HEK293T (cell line): ENCODE results near the gene MGAT4B.

Experiments used
- ARNT ChIP-seq: fragments of 450-650 bp; IDR thresholded peaks from 2 replicates; pipeline ENCODE4 v1.6.1; 2017; ENCODE audit warnings: mild to moderate bottlenecking
- BHLHE40 ChIP-seq: fragments of 450-650 bp; IDR thresholded peaks from 2 replicates; pipeline ENCODE4 v1.6.1; 2016; ENCODE audit warnings: mild to moderate bottlenecking, moderate library complexity, borderline replicate concordance
- ELF4 ChIP-seq: fragments of 450-650 bp; IDR thresholded peaks from 2 replicates; pipeline ENCODE4 v1.6.1; 2017; ENCODE audit warnings: antibody characterized with exemption
- FOXK2 ChIP-seq: fragments of 450-650 bp; IDR thresholded peaks from 2 replicates; pipeline ENCODE4 v1.6.1; 2016; ENCODE audit warnings: mild to moderate bottlenecking
- FOXM1 ChIP-seq: fragments of 450-650 bp; IDR thresholded peaks from 2 replicates; pipeline ENCODE4 v1.6.1; 2017; ENCODE audit warnings: mild to moderate bottlenecking, borderline replicate concordance
- HDGF ChIP-seq: fragments of 450-650 bp; IDR thresholded peaks from 2 replicates; pipeline ENCODE4 v1.6.1; 2017; ENCODE audit warnings: antibody characterized with exemption, borderline replicate concordance
- SP1 ChIP-seq: fragments of 450-650 bp; IDR thresholded peaks from 2 replicates; pipeline ENCODE4 v1.6.1; 2017
- SUZ12 ChIP-seq: fragments of 450-650 bp; IDR thresholded peaks from 2 replicates; pipeline ENCODE4 v1.6.1; 2016; ENCODE audit warnings: mild to moderate bottlenecking
- TARDBP ChIP-seq: fragments of 450-650 bp; IDR thresholded peaks from 2 replicates; pipeline ENCODE4 v1.6.1; 2016
- ZNF384 ChIP-seq: fragments of 450-650 bp; IDR thresholded peaks from 2 replicates; pipeline ENCODE4 v1.6.1; 2016

DNA sequence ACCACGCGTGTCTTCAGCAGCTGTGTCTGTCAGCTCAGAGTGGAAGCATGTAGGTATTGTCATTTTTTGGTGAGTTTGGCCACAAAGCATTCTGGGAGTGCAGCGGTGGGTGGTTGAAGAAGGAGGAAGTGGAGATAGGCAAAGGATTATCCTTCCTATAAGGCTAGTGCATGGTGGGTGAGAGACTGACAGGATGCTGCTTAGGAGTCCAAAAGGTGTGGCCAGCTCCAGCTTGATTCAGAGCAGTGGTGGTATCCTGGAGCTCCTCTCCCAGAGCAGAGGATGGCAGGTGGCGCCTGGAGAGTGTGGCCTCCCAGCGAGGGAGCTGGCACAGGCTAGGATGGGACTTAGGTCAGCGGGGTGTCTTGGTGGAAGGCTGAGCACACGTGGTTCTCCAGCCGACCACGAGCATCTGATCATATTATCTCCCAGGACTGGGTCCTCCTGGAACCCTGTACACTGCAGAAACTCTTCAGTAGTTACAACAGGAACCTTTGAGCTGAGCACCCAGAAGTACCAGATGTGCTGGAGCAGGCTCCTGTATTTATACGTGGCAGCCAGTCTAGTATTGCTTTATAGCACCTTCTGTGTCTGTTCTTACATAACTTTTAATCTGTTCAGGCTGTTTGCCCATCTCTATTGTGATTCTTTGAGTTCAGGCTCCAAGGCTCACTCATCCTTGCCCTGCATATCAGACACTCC, 44.4 kb downstream of the MGAT4B start:
- TF ChIP-seq FOXK2: no peak
- no peak for TF ChIP-seq ARNT
- no peak for TF ChIP-seq ZNF384
- TF ChIP-seq ELF4: no peak
- no peak for TF ChIP-seq SP1
- no peak for TF ChIP-seq FOXM1
- no peak for TF ChIP-seq SUZ12
- TF ChIP-seq TARDBP: no peak
- no peak for TF ChIP-seq BHLHE40
- no peak for TF ChIP-seq HDGF
